Measurements from ENCODE around the gene CHKB.

GRCh38 chr22:50608996-50609395 is 26.3 kb upstream of the CHKB start:
- TF ChIP-seq CREB1 (IDR thresholded peaks at IDR 0.05) (no peak), EZH2 (IDR thresholded peaks at IDR 0.05; ENCODE audit: low read depth, low read length, severe bottlenecking) (no peak), RAD21 (IDR thresholded peaks at IDR 0.05 in 1 of 2, conservative IDR thresholded peaks at IDR 0.05 in 1 of 2; ENCODE audit: low read depth in 2 of 2, low read length in 2 of 2) (no peak), RNF2 (IDR thresholded peaks at IDR 0.05; ENCODE audit: borderline replicate concordance, low read depth, low read length, missing control alignments, poor library complexity, severe bottlenecking) (no peak), GABPA (IDR thresholded peaks at IDR 0.05; ENCODE audit: borderline replicate concordance, insufficient read depth, low read length) (no peak), POLR2A (IDR thresholded peaks at IDR 0.05; ENCODE audit: control extremely low read depth in 1 of 2, low read depth in 2 of 2, low read length in 2 of 2) (no peak), MAX (IDR thresholded peaks at IDR 0.05) (no peak), TBP (IDR thresholded peaks at IDR 0.05; ENCODE audit: low read depth, low read length) (no peak), TAF1 (IDR thresholded peaks at IDR 0.05; ENCODE audit: low read depth, low read length) (no peak), CHD2 (IDR thresholded peaks at IDR 0.05; ENCODE audit: low read length) (no peak)
- TF ChIP-seq, protein P1, sequence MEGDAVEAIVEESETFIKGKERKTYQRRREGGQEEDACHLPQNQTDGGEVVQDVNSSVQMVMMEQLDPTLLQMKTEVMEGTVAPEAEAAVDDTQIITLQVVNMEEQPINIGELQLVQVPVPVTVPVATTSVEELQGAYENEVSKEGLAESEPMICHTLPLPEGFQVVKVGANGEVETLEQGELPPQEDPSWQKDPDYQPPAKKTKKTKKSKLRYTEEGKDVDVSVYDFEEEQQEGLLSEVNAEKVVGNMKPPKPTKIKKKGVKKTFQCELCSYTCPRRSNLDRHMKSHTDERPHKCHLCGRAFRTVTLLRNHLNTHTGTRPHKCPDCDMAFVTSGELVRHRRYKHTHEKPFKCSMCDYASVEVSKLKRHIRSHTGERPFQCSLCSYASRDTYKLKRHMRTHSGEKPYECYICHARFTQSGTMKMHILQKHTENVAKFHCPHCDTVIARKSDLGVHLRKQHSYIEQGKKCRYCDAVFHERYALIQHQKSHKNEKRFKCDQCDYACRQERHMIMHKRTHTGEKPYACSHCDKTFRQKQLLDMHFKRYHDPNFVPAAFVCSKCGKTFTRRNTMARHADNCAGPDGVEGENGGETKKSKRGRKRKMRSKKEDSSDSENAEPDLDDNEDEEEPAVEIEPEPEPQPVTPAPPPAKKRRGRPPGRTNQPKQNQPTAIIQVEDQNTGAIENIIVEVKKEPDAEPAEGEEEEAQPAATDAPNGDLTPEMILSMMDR (IDR thresholded peaks at IDR 0.05; ENCODE audit: control extremely low read depth in 1 of 3, insufficient read depth in 1 of 3, low read depth in 1 of 3, low read length in 3 of 3), result no peak
